Left lung (tissue), 10 donors: Measurements from ENCODE around the gene CCDC30. TPM values are rescaled to one million over a fixed set of nuclear protein-coding genes. Genes with fewer than 3 reads are reported as not detected.

Source experiments
- ATAC-seq: fragments of 200-7000 bp; cut with Tn5 transposase; one replicate; pipeline ENCODE4 v1.9.1; 2020; ENCODE audit warnings: moderate library complexity
- DNase-seq, 4 donors: peaks; one replicate each; pipeline ENCODE4 v3.0.0-alpha.2; 2013 to 2020
- H3K27ac ChIP-seq, 2 donors: fragments of 200-600 bp; sonication (generic) in 1 of 2; one replicate each; pipeline versions ENCODE4 v1.5.0 to v1.8.0; 2020 to 2021
- H3K27me3 ChIP-seq, 2 donors: fragments of 200-600 bp; sonication (generic) in 1 of 2; one replicate each; pipeline versions ENCODE4 v1.5.0 to v1.8.0; 2020 to 2021
- H3K36me3 ChIP-seq, 2 donors: fragments of 200-600 bp; sonication (generic) in 1 of 2; one replicate each; pipeline versions ENCODE4 v1.5.0 to v1.8.0; 2020 to 2021
- H3K4me1 ChIP-seq, 2 donors: fragments of 200-600 bp; one replicate each; pipeline ENCODE4 v1.8.0; 2021
- H3K4me3 ChIP-seq, 2 donors: fragments of 200-600 bp; sonication (generic) in 1 of 2; one replicate each; pipeline versions ENCODE4 v1.5.0 to v1.8.0; 2020 to 2021; ENCODE audit warnings: mild to moderate bottlenecking in 1 of 2
- H3K9me3 ChIP-seq, 2 donors: fragments of 200-600 bp; sonication (generic) in 1 of 2; one replicate each; pipeline versions ENCODE4 v1.5.0 to v1.8.0; 2020 to 2021
- intact Hi-C, 2 donors: fragments of 100-400 bp; cut with DNase I; formaldehyde crosslinking; loops; one replicate each; pipeline versions ENCODE4 v1.11.2 to v1.14.2; 2022
- polyA plus RNA-seq, 6 donors: library from polyadenylated mRNA; unstranded; fragments of 120-200 nt; gene quantifications; one replicate each; pipeline ENCODE4 v1.2.1, GENCODE V29; 2013; ENCODE audit not compliant: insufficient read length in 6 of 6
- total RNA-seq, 2 donors: library from RNA; stranded (reverse); fragmentation: NEBNext Ultra II Directional; extraction: Animal tissue kit (Norgen Biotek cat#: 25700); gene quantifications; one replicate each; pipeline ENCODE4 v1.2.1, GENCODE V29; 2021
- TF ChIP-seq, protein P1 (sequence below), 2 donors: fragments of 200-600 bp; sonication (generic) in 1 of 2; IDR thresholded peaks; one replicate each; pipeline versions ENCODE4 v1.5.0 to v1.8.0; 2021; ENCODE audit warnings: antibody characterized with exemption in 2 of 2
- donor health status: DM: no; HTN: yes; CAD: no.
- donor health status: DM: no; HTN: no; CAD: no.

The CCDC30 gene
- total and polyA plus RNA-seq, 8 donors = 4.5 to 16.2 (median 12.3) TPM

DNA sequence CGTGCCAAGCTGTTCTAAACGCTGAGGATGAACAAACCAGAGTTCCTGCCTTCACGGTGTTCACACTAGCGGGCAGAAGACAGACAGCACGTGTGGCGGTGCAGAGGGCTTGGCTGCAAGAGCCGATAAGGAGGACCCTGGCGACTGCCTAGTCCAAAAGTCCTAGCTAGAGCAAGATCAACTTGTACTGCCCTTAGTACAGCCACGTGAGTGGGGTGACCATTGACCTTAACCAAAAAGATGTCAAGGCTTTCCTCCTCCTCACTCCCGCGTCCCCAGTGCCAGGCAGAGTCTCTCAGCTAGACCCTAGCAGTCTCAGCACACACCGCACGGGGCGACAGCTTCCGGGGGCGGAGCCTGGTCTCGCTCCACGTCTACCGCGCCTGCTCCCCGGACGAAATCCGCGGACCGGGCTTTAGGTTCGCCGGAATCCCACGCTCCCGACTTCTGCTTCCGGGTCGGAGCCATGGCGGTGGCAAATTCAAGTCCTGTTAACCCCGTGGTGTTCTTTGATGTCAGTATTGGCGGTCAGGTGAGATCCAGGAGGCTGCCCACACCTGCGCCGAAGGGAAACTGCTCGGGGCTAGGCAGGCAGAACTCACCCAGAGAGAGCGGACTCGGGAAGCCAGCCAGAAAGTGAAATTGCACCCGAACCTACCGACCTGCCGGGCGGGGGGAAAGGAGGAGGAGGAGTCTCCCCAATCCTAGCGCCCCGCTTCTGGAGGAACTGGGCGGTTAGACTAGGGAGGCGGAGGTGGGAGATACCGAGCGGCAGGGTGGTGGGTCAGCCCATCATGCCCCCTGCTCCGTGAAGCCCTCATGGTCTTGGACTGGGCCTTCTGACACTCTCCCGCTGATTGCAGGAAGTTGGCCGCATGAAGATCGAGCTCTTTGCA, 195.1 kb downstream of the CCDC30 start, which contains the start of gene PPIH:
TSS of gene PPIH (plus strand) at position 443 of the 896 bp plus-strand sequence. CDS start at position 467, 24 bp downstream.
- TF ChIP-seq, protein P1, sequence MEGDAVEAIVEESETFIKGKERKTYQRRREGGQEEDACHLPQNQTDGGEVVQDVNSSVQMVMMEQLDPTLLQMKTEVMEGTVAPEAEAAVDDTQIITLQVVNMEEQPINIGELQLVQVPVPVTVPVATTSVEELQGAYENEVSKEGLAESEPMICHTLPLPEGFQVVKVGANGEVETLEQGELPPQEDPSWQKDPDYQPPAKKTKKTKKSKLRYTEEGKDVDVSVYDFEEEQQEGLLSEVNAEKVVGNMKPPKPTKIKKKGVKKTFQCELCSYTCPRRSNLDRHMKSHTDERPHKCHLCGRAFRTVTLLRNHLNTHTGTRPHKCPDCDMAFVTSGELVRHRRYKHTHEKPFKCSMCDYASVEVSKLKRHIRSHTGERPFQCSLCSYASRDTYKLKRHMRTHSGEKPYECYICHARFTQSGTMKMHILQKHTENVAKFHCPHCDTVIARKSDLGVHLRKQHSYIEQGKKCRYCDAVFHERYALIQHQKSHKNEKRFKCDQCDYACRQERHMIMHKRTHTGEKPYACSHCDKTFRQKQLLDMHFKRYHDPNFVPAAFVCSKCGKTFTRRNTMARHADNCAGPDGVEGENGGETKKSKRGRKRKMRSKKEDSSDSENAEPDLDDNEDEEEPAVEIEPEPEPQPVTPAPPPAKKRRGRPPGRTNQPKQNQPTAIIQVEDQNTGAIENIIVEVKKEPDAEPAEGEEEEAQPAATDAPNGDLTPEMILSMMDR (IDR thresholded peaks at IDR 0.05) = peak in 1 of 2 donors; percentile 48
- peak; percentile 100 for ATAC-seq
- intact Hi-C loops = no loop called here

DNA sequence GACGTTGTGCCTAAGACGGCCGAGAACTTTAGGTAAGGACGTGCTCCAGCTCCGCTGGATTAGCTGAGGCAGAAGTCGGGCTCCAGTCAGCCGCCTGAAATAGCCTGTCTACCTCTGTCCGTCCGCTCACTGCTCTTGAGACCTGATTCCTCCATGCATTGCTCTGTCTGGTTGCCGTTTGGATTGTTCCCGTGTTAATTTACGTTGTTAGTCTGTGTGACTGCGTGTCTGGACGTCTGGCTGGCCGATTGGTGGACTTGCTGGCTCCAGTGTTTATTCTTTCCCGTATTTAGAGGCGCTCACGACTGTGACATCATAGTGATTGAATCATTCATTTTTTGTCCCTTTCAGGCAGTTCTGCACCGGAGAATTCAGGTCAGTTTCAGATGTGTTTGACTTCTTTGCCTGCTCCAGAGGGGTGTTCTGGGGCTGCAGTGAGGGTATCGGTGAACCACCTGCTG, 195.8 kb downstream of the CCDC30 start:
- no peaks in the 10 kb centered on the region for H3K9me3 ChIP-seq
- no peak for DNase-seq
- no peak for ATAC-seq
- peaks cover 0 to 19% of the 10 kb centered on the region in 2 donors for H3K4me1 ChIP-seq
- H3K4me3 ChIP-seq = peak overlapping the region; percentile 66 to 84
- TF ChIP-seq, protein P1 (IDR thresholded peaks at IDR 0.05) = no peak
- no peaks in the 10 kb centered on the region for H3K27me3 ChIP-seq
- H3K27ac ChIP-seq = peak overlapping the region in 1 of 2 donors; percentile 85
- H3K36me3 ChIP-seq = peaks cover 0 to 23% of the 10 kb centered on the region in 2 donors
- intact Hi-C loops = no loop called here

More for the DNA sequence above, 195.1 kb downstream of the CCDC30 start, which contains the start of gene PPIH:
- Histone ChIP-seq H3K27ac (peak within 1 kb of the TSS; percentile 80 to 85), H3K4me1 (peaks cover 0 to 19% of the 10 kb centered on the region in 2 donors), H3K36me3 (peaks cover 0 to 16% of the 10 kb centered on the region in 2 donors), H3K27me3 (no peaks in the 10 kb centered on the region), H3K9me3 (no peaks in the 10 kb centered on the region), H3K4me3 (peak within 1 kb of the TSS; percentile 66 to 84)
- peak; percentile 91 to 99 (median 96) for DNase-seq

DNA sequence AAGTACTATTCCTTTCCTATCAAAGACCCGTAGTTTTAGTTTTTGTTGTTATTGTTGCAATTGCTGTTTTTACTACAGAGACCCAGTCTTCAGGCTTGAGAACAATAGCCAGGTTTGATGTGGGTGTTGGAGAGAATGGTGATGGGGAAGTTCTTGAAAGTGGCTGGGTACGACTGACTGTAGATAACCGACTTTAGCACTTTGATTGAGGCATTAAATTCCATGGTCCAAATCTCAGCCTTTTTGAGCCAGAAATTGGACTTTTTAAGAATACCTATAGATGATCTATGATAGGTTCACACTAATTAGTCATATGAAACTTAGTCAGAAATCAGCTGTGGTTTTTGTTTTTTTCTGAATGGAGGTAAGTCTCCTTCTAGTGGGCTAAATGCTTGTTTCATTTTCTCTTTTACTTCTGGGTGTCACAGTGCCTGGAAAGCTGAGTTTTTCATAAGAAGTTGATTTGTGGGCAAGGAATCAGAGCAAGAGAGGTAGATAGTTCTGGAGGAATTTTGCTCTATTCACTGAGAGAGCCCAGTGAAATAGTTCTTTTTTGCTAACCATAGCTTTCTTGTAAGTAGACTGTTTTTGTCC, 197.9 kb downstream of the CCDC30 start:
- TF ChIP-seq, protein P1 (IDR thresholded peaks at IDR 0.05) = no peak
- ATAC-seq (no peak), DNase-seq (no peak)
- no peak overlapping the region for H3K4me3 ChIP-seq
- H3K36me3 ChIP-seq = peaks cover 0 to 44% of the 10 kb centered on the region in 2 donors
- H3K4me1 ChIP-seq = peaks cover 0 to 19% of the 10 kb centered on the region in 2 donors
- no peaks in the 10 kb centered on the region for H3K9me3 ChIP-seq
- H3K27me3 ChIP-seq = no peaks in the 10 kb centered on the region
- no peak overlapping the region for H3K27ac ChIP-seq
- intact Hi-C loops = no loop called here

DNA sequence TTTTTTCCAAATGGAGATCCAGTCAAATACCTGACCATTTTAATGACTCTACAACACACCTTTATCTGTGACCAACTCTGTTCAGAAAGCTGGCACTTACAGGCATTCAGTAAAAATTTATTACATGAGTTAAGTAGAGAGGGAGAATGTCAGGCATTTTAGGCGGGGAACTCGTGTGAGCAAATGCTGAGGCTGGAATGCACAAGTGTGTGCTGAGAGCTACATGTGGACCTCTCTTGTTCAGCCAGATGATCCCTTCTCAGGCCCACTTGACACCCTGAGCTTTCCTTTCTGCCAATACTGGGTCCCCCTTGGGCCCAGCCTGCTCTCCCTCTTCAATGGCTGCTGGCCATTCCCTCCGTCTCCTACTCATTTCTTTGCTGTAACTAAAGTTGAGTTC, 206.8 kb downstream of the CCDC30 start:
- no peaks in the 10 kb centered on the region for H3K27me3 ChIP-seq
- DNase-seq (peak in 1 of 4 donors; percentile 33), ATAC-seq (peak; percentile 90)
- no peaks in the 10 kb centered on the region for H3K9me3 ChIP-seq
- H3K4me1 ChIP-seq = no peaks in the 10 kb centered on the region
- intact Hi-C loops = no loop called here
- no peak overlapping the region for H3K27ac ChIP-seq
- no peak overlapping the region for H3K4me3 ChIP-seq
- H3K36me3 ChIP-seq = peaks cover 0 to 81% of the 10 kb centered on the region in 2 donors
- TF ChIP-seq, protein P1 (IDR thresholded peaks at IDR 0.05) = no peak

GRCh38 chr1:42670425-42670824, 207.3 kb downstream of the CCDC30 start:
- H3K4me1 ChIP-seq = no peaks in the 10 kb centered on the region
- peaks cover 0 to 81% of the 10 kb centered on the region in 2 donors for H3K36me3 ChIP-seq
- no peaks in the 10 kb centered on the region for H3K27me3 ChIP-seq
- DNase-seq (no peak), ATAC-seq (no peak)
- H3K9me3 ChIP-seq = no peaks in the 10 kb centered on the region
- TF ChIP-seq, protein P1 (IDR thresholded peaks at IDR 0.05) = no peak
- intact Hi-C loops = no loop called here
- H3K27ac ChIP-seq = no peak overlapping the region
- no peak overlapping the region for H3K4me3 ChIP-seq
